GM18526 (cell line): ENCODE data around the gene BANP.

Experiments used
- POLR2A ChIP-seq: IDR thresholded peaks from 3 replicates; pipeline ENCODE4 v1.6.1; 2011; ENCODE audit not compliant: insufficient read length; ENCODE audit errors: extremely low read depth

BANP gene

GRCh38 chr16:88061346-88062110, 110.3 kb downstream of the BANP start:
- TF ChIP-seq POLR2A: no peak

- no peak for TF ChIP-seq POLR2A
These were observed 111.3 kb downstream of the BANP start for GRCh38 chr16:88062341-88063210.

GRCh38 chr16:88063211-88063773, 112.1 kb downstream of the BANP start:
- TF ChIP-seq POLR2A: no peak

GRCh38 chr16:88064011-88064888, 113.0 kb downstream of the BANP start:
- TF ChIP-seq POLR2A: no peak

GRCh38 chr16:88064889-88065746, 113.9 kb downstream of the BANP start:
- no peak for TF ChIP-seq POLR2A

GRCh38 chr16:88065747-88066142, 114.5 kb downstream of the BANP start:
- no peak for TF ChIP-seq POLR2A

- no peak for TF ChIP-seq POLR2A
These were observed 115.0 kb downstream of the BANP start for GRCh38 chr16:88066234-88066633.

GRCh38 chr16:88066680-88067529, 115.7 kb downstream of the BANP start:
- TF ChIP-seq POLR2A: no peak

- TF ChIP-seq POLR2A: no peak
These were observed 116.5 kb downstream of the BANP start for GRCh38 chr16:88067530-88068411.

GRCh38 chr16:88068476-88069396, 117.5 kb downstream of the BANP start:
- TF ChIP-seq POLR2A: no peak

GRCh38 chr16:88069397-88070168, 118.3 kb downstream of the BANP start:
- TF ChIP-seq POLR2A: no peak

GRCh38 chr16:88070341-88070740, 119.1 kb downstream of the BANP start:
- TF ChIP-seq POLR2A: no peak
